ENCODE data around the gene SPARC.
"Not testable (repeated sequence)": the region's sequence is repeated elsewhere in the genome, so short reads cannot be mapped to it uniquely, and the experiment has no call there.

SPARC gene, protein sequence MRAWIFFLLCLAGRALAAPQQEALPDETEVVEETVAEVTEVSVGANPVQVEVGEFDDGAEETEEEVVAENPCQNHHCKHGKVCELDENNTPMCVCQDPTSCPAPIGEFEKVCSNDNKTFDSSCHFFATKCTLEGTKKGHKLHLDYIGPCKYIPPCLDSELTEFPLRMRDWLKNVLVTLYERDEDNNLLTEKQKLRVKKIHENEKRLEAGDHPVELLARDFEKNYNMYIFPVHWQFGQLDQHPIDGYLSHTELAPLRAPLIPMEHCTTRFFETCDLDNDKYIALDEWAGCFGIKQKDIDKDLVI

DNA sequence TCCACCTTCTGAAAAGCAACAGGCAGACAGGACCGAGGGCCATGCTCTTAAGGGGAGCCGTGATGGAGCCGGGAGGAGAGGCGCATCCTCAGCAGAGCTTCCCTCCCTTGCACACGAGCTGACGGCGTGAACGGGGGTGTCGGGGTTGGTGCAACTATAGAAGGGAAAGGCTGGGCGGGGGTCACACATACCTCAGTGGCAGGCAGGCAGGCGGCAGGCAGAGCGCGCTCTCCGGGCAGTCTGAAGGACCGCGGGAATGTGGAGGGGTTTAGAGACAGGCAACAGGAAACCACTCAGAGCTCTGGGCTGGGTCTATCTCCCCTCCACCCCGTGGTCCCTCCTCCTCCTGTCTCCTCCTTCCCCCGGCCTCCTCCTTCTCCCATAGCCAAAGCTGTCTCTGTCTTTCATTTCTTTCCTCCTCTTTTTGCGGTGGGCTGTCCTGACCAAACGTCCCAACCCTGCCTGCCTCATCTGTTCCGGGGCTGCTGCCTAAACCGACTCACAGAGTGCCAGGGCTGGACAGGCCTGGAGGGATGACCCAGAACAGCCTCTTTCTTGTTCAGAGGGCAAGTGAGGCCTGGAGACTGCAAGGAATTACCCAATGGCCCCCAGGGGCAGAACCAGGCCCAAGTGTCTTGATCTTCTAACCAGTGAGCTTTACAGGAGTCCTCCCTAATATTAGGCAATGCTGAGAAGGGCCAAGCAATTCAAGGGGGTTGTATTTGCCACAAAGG, at the start of gene SPARC:
Gene SPARC, minus strand, starts transcription at position 242 of the 734 bp plus-strand sequence. CDS start 10,727 bp downstream, outside the sequence.
- DNase-seq = no peak

DNA sequence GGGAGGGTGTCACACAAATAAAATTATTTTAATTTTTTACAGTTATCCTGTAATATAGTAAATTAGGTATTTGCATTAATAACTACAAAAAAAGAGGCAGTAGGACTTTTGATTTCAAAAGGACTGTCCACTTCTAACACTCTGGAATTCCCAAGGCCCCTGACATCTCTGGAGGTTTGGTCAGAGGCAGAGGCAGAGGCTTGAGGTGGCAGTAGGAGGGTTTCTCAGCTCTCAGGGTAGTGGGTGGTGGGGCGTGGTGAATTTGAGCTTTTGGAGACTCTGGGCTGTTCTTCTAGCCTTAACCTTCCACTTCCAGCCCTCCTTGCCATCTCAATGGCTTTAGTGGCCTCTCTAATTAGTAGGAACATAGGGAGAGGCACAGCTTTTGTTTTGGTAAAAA, 48.9 kb upstream of the SPARC start:
- DNase-seq = no peak

DNA sequence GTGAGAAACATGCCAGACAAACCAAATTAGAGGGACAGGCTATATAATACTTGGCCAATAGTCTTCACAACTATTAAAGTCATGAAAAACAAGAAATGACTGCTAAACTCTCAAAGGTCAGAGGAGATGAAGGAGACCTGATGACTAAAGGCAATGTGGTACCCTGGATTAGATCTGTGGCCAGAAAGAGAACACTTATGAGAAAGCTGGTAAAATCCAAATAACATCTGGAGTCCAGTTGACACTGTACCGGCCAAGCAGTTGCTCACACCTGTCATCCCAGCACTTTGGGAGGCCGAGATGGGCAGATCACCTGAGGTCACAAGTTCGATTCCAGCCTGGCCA, 47.3 kb upstream of the SPARC start:
- DNase-seq = no peak

DNA sequence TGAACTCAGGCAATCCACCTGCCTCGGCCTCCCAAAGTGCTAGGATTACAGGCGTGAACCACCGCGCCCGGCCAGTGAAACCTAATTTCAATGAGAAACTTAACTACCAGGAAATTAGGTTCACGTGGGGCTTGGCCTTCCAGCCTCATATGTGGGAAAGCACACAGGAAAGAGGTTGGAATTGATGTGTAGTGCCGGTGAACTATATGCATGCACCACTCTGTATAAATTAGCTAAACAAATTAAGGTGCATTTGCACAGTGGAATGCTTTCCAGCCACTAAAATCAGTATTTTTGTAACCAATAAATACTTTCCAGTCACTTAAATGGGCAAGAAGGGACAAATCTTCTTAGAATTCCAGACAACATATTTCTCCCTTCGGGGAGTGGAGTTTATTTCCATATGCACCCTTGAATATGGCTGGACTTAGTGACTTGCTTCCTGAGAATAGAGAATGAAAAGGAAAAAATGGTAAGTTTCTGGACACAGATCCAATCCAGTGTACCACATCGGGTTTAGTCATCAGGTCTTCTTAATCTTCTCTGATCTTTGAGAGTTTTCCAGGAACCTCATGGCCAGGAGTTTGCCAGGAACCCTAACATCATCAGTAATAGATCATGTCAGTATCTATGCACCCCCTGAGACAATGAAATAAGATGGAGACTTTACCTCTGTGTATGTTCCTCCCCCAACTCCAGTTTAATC, 46.8 kb upstream of the SPARC start:
- no peak for DNase-seq

DNA sequence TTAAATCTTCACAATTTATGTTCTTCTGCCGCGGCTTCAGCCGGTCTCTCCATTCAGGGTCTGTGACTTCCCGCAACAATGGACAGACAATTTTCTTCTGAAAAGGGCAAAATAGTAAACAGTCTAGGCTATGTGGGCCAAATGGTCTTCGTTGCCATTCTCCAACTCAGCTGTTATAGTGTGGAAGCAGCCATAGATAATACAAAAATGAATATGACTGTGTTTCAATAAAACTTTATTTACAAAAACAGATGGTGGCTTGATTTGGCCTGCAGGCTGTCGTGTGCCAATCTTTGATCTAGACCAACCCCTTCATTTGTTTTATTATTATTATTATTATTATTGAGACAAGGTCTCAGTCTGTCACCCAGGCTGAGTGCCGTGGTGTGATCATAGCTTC, 43.7 kb upstream of the SPARC start:
- DNase-seq = no peak

DNA sequence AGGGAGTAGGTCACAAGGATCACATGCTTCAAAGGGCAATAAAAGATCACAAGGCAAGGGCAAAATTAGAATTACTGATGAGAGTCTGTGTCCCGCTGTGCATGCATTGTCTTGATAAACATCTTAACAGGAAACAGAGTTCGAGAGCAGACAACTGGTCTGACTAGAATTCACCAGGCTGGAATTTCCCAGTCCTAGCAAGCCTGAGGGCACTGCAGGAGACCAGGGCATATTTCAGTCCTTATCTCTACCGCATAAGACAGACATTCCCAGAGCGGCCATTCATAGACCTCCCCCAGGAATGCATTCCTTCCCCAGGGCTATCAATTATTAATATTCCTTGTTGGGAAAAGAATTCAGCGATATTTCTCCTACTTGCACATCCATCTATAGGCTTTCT, 42.9 kb upstream of the SPARC start:
- not testable (repeated sequence) for DNase-seq

DNA sequence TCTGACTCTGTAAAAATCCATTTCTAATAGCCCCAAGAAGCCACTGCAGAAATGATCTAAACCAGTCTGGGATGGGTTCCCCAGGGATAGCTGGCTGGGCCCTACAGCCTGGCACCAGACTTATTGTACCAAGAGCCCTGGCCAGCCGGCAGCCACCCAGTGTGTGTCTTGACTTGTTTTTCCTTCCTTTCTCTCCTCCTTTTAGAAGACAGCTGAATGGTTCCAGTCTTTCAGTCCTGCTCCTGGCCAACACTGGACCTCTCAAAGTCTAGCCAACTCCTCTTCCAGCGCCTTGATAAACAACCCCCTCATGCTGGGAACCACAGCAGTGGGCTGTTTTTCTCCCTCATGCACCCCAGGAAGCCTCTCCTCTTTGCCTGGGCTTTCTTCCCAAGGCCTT, 37.6 kb upstream of the SPARC start:
- DNase-seq = no peak

DNA sequence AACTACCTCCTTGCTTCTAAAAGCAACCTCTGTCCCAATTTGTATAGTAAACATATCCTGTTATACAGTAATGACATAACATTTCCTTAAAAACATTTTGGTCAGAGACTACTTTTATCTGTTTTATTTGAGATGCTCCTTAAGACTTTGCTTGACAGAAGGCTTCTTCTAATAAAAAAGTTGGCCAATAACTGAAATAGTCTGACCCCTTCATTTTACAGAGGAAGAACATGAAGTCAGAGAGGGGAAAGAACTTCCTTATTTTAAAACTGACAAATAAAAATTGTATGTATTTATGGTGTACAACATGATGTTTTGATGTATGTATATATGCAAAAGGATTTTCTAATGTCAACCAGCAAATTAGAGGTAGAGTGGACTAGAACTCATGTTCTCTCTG, 35.8 kb upstream of the SPARC start:
- DNase-seq = no peak

DNA sequence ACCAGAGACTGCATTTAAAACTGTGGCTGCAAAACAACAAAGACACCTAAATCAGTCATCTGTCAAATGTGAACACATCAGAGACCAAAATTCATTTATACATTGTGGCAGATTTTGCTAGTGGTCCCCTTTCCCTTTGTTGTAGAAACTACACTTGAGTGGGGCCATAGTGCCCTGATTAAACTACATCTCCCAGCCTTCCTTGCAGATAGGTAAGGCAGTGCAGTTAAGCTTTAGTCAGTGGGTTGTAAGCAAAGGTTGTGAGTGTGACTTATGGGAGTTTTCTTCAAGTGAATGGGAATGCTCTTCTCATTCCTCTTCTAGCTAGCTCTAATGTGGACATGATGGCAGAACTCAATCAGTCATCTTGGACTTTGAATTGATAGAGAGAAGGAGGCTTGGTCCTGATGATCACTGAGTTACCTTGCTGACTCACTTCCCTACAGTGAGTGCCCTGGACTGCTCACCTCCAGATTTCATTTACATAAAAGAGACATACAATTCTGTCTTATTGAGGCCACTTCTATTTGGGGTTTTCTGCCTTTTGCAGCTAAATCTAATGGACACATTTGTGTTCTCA, 35.2 kb upstream of the SPARC start:
- DNase-seq = no peak

DNA sequence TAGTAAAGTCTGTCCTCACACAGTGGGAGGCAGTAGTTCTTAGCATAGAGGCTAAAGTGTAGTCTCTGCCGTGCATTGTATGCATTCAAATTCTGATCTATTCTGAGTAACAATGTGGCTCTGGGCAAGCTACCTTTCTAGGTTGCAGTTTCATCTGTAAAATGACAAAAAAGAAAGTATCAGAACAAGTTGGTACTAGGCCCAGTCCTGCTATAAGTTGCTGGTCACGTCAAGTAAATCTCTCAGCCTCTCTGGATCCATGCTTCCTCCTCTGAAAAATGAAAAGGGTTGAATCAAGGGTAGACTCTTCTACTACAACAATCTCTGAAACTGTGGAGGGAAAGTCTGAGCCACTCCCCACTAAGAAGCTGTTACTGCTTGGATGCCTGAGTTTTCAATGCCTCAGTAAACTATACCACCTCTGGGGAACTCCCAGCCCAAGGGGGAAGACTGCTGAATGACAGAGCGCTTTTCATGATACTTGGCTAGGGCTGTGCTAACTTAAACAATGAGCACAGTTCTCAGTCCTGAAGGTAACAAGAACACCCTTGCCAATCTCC, 34.5 kb upstream of the SPARC start:
- no peak for DNase-seq

DNA sequence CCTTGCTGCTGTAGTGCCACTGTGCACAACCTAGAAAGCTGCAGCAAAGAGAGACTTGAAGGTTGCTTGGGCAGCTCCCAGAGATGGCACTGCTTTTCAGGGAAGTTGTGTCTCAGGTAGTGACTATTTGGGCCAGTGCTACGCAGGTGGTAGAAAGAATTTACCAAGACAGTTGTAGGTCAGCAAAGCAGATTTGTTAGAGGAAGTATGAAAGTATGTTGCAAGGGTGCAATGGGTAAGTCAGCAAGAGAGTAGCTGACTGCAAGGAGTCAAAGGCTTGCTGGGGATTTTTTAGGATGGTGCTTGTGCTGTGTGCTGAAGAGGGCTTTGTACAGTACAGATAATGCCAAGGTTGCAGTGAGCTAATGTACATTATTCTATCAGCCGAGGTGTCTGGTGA, 33.5 kb upstream of the SPARC start:
- DNase-seq = no peak

DNA sequence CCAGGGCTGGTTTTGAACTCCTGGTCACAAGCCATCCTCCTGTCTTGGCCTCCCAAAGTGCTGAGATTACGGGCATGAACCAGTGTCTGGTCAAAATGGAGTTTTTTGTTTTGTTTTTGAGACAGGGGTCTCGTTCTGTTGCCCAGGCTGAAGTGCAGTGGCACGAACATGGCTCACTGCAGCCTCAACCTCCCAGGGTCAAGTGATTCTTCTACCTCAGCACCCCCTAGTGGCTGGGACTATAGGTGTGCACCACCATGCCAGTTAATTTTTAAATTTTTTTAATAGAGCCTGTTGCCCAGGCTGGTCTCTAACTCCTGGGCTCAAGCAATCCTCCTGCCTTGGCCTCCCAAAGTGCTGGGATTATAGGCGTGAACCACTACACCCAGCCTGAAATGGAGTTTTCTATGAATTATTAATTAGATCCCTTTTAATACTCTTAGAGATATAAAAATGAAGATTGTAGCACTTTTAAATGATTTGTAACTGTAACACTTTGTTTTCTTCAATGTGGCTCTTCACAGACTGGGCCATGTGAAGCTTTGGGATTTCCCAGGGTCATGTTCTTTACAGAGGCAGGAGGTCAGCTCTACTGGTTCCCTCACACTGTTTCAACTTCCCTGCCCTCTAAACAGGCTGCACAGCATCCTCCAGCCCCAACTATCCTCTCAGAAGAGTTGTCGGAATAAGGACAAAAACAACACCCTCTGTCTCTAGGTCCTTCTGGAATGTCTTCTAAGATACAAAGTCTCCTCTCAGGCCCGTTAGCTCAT, 32.7 kb upstream of the SPARC start:
- DNase-seq = no peak

DNA sequence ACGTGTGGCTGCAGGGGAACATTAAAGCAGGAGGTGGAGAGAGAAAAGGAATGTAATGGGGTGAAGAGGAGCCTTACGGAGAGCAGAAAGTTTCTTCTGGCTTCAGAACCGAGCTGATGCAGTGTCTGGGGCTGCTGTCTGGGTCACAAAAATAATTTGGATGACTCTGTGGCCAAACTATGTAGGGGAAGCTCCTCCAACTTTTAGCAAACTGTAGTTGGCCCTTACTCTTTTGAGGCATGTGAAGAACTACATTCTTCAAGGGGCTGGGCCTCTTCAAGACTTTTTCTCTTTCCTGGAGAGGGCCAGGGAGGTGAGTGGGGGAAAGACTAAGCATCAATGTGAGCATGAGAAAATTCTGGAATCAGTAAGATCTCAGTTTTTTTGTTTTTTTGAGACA, 31.9 kb upstream of the SPARC start:
- DNase-seq = no peak

DNA sequence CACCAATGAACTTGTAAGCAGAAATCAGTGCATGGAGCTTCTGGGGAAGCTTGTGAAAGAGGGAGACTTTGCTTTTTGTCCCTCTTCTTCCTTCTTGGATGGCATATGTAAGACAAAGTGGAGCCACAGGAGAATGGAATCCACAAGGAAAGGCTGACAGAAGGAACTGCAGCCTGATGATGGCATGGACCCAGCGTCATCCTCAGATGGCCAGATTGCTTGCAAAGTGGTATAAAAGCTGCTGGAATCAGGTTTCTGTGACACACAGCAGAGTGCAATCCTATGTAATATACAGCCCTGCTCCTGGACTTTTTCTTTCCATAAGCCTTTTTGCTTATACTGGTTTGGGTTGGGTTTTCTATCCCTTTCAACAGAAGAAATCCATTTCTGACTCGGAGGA, 31.4 kb upstream of the SPARC start:
- no peak for DNase-seq

DNA sequence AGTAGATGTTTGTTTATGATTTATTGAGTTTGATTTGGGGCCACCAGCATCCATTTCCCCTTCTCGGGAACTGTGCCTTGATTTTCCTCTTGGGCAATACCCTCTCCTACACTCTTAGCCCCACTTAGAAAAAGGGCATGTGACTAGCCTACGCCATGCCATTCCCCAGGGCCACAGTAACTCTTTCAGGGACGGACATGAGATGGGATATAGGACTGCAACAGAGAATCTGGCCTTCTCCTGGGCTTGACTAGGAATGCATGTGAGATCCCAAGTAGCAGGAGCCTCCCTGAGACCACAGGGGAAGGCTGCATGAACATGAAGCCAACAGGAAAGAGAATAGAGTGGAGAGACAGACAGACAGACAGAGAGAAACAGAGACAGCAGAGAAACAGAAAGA, 30.7 kb upstream of the SPARC start:
- DNase-seq = no peak

DNA sequence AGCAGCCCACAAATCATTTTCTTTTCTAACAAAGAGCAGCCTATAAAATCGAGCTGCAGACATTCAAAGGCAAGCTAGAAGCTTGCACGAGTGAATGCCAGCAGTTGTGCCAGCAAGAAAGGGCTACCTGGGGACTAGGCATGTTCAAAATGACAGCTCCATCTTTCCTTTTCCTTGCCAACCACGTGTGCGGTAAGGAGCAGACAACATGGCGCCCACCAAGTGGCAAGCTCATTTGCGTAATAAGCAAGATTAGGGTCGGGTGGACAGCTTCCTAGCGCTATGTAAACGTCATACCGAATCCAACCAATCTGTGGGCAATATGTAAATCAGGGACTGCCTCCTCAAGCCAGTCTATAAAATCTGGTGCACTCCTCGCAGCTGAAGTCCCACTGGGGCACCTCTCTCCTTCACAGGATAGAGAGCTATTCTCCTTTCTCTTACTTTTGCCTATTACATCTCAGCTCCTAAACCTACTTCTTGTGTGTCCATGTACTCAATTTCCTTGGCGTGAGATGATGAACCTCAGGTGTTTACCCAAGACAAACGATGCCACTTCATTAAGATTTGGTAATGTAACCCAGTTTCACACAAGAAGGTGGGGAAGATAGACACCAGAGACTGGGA, 22.5 kb upstream of the SPARC start:
- no peak for DNase-seq

DNA sequence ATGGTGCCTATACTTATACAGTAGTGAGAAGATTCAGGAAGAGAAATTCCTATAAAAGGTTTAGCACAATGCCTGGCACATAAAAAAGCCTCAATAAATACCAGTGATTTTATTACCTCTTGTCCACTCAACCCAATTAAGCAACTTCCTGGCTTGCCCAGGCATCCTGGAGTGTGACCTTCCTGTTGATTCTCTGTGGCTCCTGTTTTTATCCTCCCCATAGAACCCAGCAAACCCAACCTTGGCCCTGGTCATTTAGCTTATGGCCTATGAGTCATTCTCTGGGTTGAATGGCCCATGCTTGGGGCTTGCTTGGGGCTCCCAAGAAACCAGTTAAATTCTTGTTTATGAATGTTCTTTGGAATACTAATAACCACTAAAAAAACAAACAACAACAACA, 21.4 kb upstream of the SPARC start:
- DNase-seq = no peak

DNA sequence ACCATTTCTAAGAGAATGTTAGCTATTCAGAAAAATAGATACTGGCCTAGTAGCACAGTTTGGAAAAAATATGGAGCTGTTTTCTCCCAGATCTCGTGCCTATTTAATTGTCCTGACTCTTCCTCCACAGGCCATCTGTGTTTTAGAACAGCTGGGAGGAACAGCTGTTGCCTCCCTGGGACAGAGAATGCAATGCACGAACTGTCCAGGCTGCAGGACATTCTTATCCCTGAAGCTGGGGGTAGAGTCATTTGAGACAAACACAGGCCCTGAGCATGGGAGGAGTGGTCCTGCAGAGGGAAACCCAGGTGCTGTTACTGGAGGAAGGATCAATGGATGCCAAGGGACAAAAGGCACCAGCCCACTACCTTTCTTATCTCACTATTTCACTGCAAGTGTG, 20.9 kb upstream of the SPARC start:
- DNase-seq = no peak

DNA sequence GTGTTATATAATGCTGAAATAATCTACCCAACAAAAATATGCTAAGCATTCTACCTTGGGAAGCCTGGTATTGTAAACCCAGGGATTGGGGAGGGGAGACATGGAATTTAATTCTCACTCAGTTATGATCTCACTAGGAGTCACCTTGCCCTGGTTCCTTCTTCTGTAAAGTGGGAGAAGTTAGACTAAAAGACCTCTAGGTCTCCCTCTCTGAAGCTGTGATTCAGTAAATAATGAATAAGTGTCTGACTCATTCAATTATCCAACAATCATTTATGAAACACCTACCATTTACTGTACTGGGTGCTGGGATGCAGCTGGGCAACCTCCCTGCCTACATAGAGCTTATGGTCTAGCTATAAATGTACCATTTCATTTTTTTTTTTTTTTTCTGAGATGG, 20.2 kb upstream of the SPARC start:
- no peak for DNase-seq

DNA sequence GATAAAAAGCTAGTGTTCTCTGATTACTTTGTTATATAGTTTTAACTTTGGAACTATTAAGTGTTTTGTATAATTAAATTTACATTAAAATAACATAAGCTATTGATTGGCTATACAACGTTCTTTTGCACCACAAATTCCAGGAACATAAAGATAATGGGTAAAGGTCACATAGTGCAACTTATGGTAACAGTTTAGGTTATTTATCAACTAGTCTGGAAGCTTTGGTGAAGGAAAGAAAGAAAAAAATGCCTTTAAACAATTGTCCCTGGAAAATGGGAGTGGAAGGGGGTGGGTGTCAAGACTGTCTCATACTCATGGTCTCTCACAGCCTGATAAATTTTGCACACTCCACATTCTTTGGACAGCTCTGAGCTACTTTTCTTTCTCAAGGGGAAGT, 17.1 kb upstream of the SPARC start:
- DNase-seq = no peak

DNA sequence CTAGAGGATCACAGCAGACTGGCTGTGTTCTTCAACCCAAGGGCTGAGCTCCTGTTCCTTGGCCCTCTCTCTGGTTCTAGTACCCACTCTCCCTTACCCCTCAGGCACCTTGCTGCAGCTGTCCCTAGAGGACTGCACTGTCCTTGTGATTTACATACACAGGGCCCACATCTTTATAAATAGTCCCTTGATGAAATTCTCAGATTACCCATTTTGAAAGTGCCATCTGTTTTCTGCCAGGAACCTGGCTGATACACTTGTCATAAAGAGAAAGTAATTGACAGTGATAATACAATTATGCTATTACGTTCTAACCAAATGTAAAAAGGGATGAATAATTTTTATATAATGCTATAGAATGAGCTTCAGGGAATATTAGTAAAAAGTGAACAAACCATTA, 16.5 kb upstream of the SPARC start:
- DNase-seq = no peak

DNA sequence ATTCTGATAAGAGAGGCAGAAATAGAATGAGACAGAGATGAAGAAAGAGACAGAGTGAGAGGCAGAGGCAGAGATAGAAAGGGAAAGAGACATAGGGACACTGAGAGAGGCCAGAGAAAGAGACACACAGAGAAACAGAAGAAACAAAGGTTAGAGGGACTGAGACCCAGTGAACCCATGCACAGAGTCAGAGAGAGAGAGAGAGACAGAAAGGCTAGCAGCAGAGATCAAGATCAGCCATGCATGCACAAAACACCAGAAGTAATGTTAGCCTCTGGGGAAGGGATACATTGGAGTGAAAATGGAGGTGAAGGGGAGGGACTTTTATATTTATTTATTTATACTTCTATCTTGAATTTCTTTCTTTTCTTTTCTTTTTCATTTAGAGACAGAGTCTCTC, 14.1 kb upstream of the SPARC start:
- no peak for DNase-seq
